Smooth muscle cell (in vitro differentiated cells): ENCODE results near the gene BCAS3. TPM values are rescaled to one million over a fixed set of nuclear protein-coding genes. Genes with fewer than 3 reads are reported as not detected.
A peak's percentile ranks its signal among the peaks of the same experiment; 100 is the strongest.

Experiments used
- DNase-seq: peaks from one replicate; lab custom pipeline; 2025; ENCODE audit not compliant: unreplicated experiment; lab: John Stamatoyannopoulos, UW
- H2AFZ ChIP-seq: fragments of 200-600 bp; sonication (generic); 2 replicates; pipeline ENCODE4 v1.6.0; 2016; ENCODE audit warnings: antibody characterized with exemption, low read depth, mild to moderate bottlenecking
- H3F3A ChIP-seq: fragments of 200-600 bp; sonication (generic); 2 replicates; pipeline ENCODE4 v1.6.0; 2017; ENCODE audit warnings: antibody characterized with exemption, low read depth
- H3K27ac ChIP-seq: fragments of 200-600 bp; sonication (generic); 2 replicates; pipeline ENCODE4 v1.5.1; 2016; ENCODE audit warnings: low read depth, mild to moderate bottlenecking
- H3K27me3 ChIP-seq: fragments of 200-600 bp; sonication (generic); 2 replicates; pipeline ENCODE4 v1.6.1; 2016; ENCODE audit warnings: low read depth, mild to moderate bottlenecking
- H3K36me3 ChIP-seq: fragments of 200-600 bp; sonication (generic); 2 replicates; pipeline ENCODE4 v1.5.1; 2016; ENCODE audit warnings: low read depth
- H3K4me1 ChIP-seq: fragments of 200-600 bp; sonication (generic); 2 replicates; pipeline ENCODE4 v1.5.1; 2016; ENCODE audit warnings: low read depth
- H3K4me2 ChIP-seq: fragments of 200-600 bp; sonication (generic); 2 replicates; pipeline ENCODE4 v1.6.0; 2016; ENCODE audit warnings: mild to moderate bottlenecking
- H3K4me3 ChIP-seq: fragments of 200-600 bp; sonication (generic); 2 replicates; pipeline ENCODE4 v1.5.1; 2016; ENCODE audit warnings: mild to moderate bottlenecking
- H3K79me2 ChIP-seq: fragments of 200-600 bp; sonication (generic); 2 replicates; pipeline ENCODE4 v1.6.0; 2016; ENCODE audit warnings: low read depth, mild to moderate bottlenecking
- H3K9ac ChIP-seq: fragments of 200-600 bp; sonication (generic); 2 replicates; pipeline ENCODE4 v1.6.0; 2016; ENCODE audit warnings: low read depth
- H3K9me3 ChIP-seq: fragments of 200-600 bp; sonication (generic); replicated peaks from 2 replicates; pipeline ENCODE4 v1.5.1; 2016; ENCODE audit warnings: low read depth
- H4K20me1 ChIP-seq: fragments of 200-600 bp; sonication (generic); 2 replicates; pipeline ENCODE4 v1.6.0; 2016; ENCODE audit warnings: low read depth
- CTCF ChIP-seq: fragments of 200-600 bp; sonication (generic); IDR thresholded peaks from 2 replicates; pipeline ENCODE4 v1.5.1; 2017; ENCODE audit warnings: borderline replicate concordance, mild to moderate bottlenecking, antibody characterized with exemption; ENCODE audit not compliant: insufficient read depth, poor library complexity, severe bottlenecking
- WGBS: methylation state at CpG from one replicate; pipeline ENCODE4 v1.1.7; 2016; ENCODE audit warnings: low lambda C conversion rate; 5-methylcytosine and 5-hydroxymethylcytosine counted together
- polyA plus RNA-seq: library from polyadenylated mRNA; unstranded; fragments of >200 nt; fragmentation: Nextera tagmentation; extraction: Ambion mirVana; gene quantifications from 2 replicates; pipeline ENCODE4 v1.2.1, GENCODE V29; 2016
- total RNA-seq: library from RNA; depleted of rRNA; stranded (reverse); fragments of >200 nt; gene quantifications from 2 replicates; pipeline ENCODE4 v1.2.3, GENCODE V29; 2014

The BCAS3 gene
- total and polyA plus RNA-seq, 2 experiments from 2014 or later: 17.2 to 54.5 TPM

- Histone ChIP-seq H3K36me3 (no peaks in the 10 kb centered on the region), H3F3A (peaks cover 4% of the 10 kb centered on the region), H4K20me1 (no peaks in the 10 kb centered on the region), H3K4me2 (no peak overlapping the region), H3K4me1 (no peaks in the 10 kb centered on the region), H3K79me2 (no peaks in the 10 kb centered on the region), H2AFZ (no peak overlapping the region), H3K27ac (peak overlapping the region; percentile 29), H3K9me3 (no peaks in the 10 kb centered on the region), H3K27me3 (no peaks in the 10 kb centered on the region), H3K9ac (no peak overlapping the region), H3K4me3 (no peak overlapping the region)
- 58% methylated on average over 7 of the region's 7 CpGs for WGBS
- no peak for DNase-seq
- no peak for TF ChIP-seq CTCF
These were observed 451.9 kb downstream of the BCAS3 start for GRCh38 chr17:61129267-61130254.

- Histone ChIP-seq H3K27me3 (no peaks in the 10 kb centered on the region), H3K4me1 (no peaks in the 10 kb centered on the region), H3F3A (peaks cover 4% of the 10 kb centered on the region), H2AFZ (no peak overlapping the region), H3K9me3 (no peaks in the 10 kb centered on the region), H3K4me3 (no peak overlapping the region), H3K36me3 (no peaks in the 10 kb centered on the region), H3K27ac (no peak overlapping the region), H3K4me2 (no peak overlapping the region), H3K79me2 (no peaks in the 10 kb centered on the region), H4K20me1 (no peaks in the 10 kb centered on the region), H3K9ac (no peak overlapping the region)
- WGBS: 96% methylated on average over 4 of the region's 4 CpGs
- no peak for DNase-seq
- no peak for TF ChIP-seq CTCF
These were observed 452.7 kb downstream of the BCAS3 start for GRCh38 chr17:61130330-61130729.

GRCh38 chr17:61131585-61131984 is 453.9 kb downstream of the BCAS3 start:
- H2AFZ ChIP-seq: no peak overlapping the region
- no peaks in the 10 kb centered on the region for H3K9me3 ChIP-seq
- peak overlapping the region; percentile 46 for H3K4me2 ChIP-seq
- TF ChIP-seq CTCF: no peak
- no peaks in the 10 kb centered on the region for H3K79me2 ChIP-seq
- H3F3A ChIP-seq: peaks cover 4% of the 10 kb centered on the region
- no peaks in the 10 kb centered on the region for H3K27me3 ChIP-seq
- H4K20me1 ChIP-seq: no peaks in the 10 kb centered on the region
- H3K4me3 ChIP-seq: no peak overlapping the region
- no peaks in the 10 kb centered on the region for H3K4me1 ChIP-seq
- H3K36me3 ChIP-seq: no peaks in the 10 kb centered on the region
- H3K9ac ChIP-seq: no peak overlapping the region
- 6% methylated on average over 2 of the region's 2 CpGs for WGBS
- DNase-seq: no peak
- no peak overlapping the region for H3K27ac ChIP-seq
